SK-N-SH (cell line): ENCODE results near the gene MAP4K5.

Experiments
- FOSL2 ChIP-seq: IDR thresholded peaks from 2 replicates; pipeline ENCODE4 v1.4.0; 2012; ENCODE audit warnings: low read depth, mild to moderate bottlenecking, moderate library complexity, borderline replicate concordance
- NFIC ChIP-seq: IDR thresholded peaks from 2 replicates; pipeline ENCODE4 v1.4.0; 2012; ENCODE audit warnings: borderline replicate concordance
- RAD21 ChIP-seq: IDR thresholded peaks from 2 replicates; pipeline ENCODE4 v1.6.1; 2012; ENCODE audit warnings: mild to moderate bottlenecking, low read length
- TAF1 ChIP-seq: IDR thresholded peaks from 2 replicates; pipeline ENCODE4 v1.6.1; 2012; ENCODE audit warnings: low read depth, mild to moderate bottlenecking, low read length, moderate library complexity, borderline replicate concordance
- TF ChIP-seq, protein P1 (sequence below): fragments of 200-600 bp; sonication (generic); IDR thresholded peaks from 2 replicates; pipeline ENCODE4 v1.6.1; 2017; ENCODE audit warnings: antibody characterized with exemption, mild to moderate bottlenecking, moderate library complexity
- TF ChIP-seq, protein P2 (sequence below): IDR thresholded peaks from 2 replicates; pipeline ENCODE4 v1.4.0; 2012; ENCODE audit warnings: low read depth

DNA sequence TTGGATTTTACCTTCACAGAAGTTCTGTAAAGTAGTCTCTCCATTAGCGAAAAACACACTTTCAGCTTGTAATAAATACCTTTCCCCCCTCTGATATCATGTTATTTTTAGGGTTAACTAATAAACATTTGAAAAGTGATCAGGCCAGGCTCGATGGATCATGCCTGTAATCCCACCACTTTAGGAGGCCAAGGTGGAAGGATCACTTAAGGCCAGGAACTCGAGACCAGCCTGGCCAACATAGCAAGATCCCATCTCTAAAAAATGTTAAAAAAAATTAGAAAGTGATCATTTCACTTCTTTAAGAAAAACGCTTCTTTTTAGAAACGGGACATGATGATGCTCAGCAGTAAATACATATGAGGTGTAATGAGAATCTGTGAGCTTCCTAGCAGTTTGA is 137.7 kb downstream of the MAP4K5 start:
- TF ChIP-seq, protein P1, sequence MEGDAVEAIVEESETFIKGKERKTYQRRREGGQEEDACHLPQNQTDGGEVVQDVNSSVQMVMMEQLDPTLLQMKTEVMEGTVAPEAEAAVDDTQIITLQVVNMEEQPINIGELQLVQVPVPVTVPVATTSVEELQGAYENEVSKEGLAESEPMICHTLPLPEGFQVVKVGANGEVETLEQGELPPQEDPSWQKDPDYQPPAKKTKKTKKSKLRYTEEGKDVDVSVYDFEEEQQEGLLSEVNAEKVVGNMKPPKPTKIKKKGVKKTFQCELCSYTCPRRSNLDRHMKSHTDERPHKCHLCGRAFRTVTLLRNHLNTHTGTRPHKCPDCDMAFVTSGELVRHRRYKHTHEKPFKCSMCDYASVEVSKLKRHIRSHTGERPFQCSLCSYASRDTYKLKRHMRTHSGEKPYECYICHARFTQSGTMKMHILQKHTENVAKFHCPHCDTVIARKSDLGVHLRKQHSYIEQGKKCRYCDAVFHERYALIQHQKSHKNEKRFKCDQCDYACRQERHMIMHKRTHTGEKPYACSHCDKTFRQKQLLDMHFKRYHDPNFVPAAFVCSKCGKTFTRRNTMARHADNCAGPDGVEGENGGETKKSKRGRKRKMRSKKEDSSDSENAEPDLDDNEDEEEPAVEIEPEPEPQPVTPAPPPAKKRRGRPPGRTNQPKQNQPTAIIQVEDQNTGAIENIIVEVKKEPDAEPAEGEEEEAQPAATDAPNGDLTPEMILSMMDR: no peak
- TF ChIP-seq NFIC (no peak), FOSL2 (no peak), TAF1 (no peak), RAD21 (no peak)
- TF ChIP-seq, protein P2, sequence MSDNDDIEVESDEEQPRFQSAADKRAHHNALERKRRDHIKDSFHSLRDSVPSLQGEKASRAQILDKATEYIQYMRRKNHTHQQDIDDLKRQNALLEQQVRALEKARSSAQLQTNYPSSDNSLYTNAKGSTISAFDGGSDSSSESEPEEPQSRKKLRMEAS: no peak
